Measurements from ENCODE around the gene PRR20G.
"Not testable (repeated sequence)": the region's sequence is repeated elsewhere in the genome, so short reads cannot be mapped to it uniquely, and the experiment has no call there.

Gene PRR20G

GRCh38 chr3:127304121-127304744, 16.4 kb upstream of the PRR20G start:
- no peak for TF ChIP-seq CTCF (IDR thresholded peaks at IDR 0.05; ENCODE audit: low read depth, low read length)
- TF ChIP-seq EZH2phosphoT487 (IDR thresholded peaks at IDR 0.05; ENCODE audit: low read depth), result no peak
- Histone ChIP-seq H3K27me3 (ENCODE audit: low read depth, low read length) (peaks cover 22% of the 10 kb centered on the region), H3K36me3 (replicated peaks; ENCODE audit: low read depth, low read length) (no peaks in the 10 kb centered on the region), H3K79me2 (ENCODE audit: low read length) (no peaks in the 10 kb centered on the region), H3K4me1 (ENCODE audit: low read length) (peaks cover 8% of the 10 kb centered on the region), H3K4me3 (ENCODE audit: low read length) (no peak overlapping the region), H3K9ac (ENCODE audit: low read length) (no peak overlapping the region), H2AFZ (ENCODE audit: low read depth, low read length) (no peak overlapping the region), H3K27ac (ENCODE audit: low read length) (no peak overlapping the region), H3K4me2 (ENCODE audit: low read length) (no peak overlapping the region), H4K20me1 (ENCODE audit: insufficient read depth, low read length) (no peaks in the 10 kb centered on the region), H3K9me3 (ENCODE audit: insufficient read depth, low read length) (no peaks in the 10 kb centered on the region)

GRCh38 chr3:127299276-127299675, 11.4 kb upstream of the PRR20G start:
- H3K4me2 ChIP-seq (ENCODE audit: low read length), result no peak overlapping the region

GRCh38 chr3:127296959-127297358, 9.1 kb upstream of the PRR20G start:
- TF ChIP-seq EZH2phosphoT487 (IDR thresholded peaks at IDR 0.05; ENCODE audit: low read depth) (no peak), CTCF (IDR thresholded peaks at IDR 0.05; ENCODE audit: low read depth, low read length) (no peak)
- Histone ChIP-seq H3K9me3 (ENCODE audit: insufficient read depth, low read length) (no peaks in the 10 kb centered on the region), H3K4me2 (ENCODE audit: low read length) (no peak overlapping the region), H3K27me3 (ENCODE audit: low read depth, low read length) (peaks cover 35% of the 10 kb centered on the region), H3K4me1 (ENCODE audit: low read length) (peaks cover under 1% of the 10 kb centered on the region; the same call in 1 of the 2 replicates), H4K20me1 (ENCODE audit: insufficient read depth, low read length) (no peaks in the 10 kb centered on the region), H2AFZ (ENCODE audit: low read depth, low read length) (no peak overlapping the region), H3K27ac (ENCODE audit: low read length) (no peak overlapping the region), H3K9ac (ENCODE audit: low read length) (no peak overlapping the region), H3K4me3 (ENCODE audit: low read length) (no peak overlapping the region), H3K79me2 (ENCODE audit: low read length) (no peaks in the 10 kb centered on the region), H3K36me3 (replicated peaks; ENCODE audit: low read depth, low read length) (no peaks in the 10 kb centered on the region)

More at GRCh38 chr3:127299276-127299675, 11.4 kb upstream of the PRR20G start:
- Histone ChIP-seq H3K9me3 (ENCODE audit: insufficient read depth, low read length) (no peaks in the 10 kb centered on the region), H3K27ac (ENCODE audit: low read length) (no peak overlapping the region), H3K9ac (ENCODE audit: low read length) (no peak overlapping the region), H2AFZ (ENCODE audit: low read depth, low read length) (no peak overlapping the region), H3K36me3 (replicated peaks; ENCODE audit: low read depth, low read length) (no peaks in the 10 kb centered on the region), H3K27me3 (ENCODE audit: low read depth, low read length) (peaks cover 36% of the 10 kb centered on the region), H3K79me2 (ENCODE audit: low read length) (no peaks in the 10 kb centered on the region), H3K4me1 (ENCODE audit: low read length) (no peaks in the 10 kb centered on the region), H4K20me1 (ENCODE audit: insufficient read depth, low read length) (no peaks in the 10 kb centered on the region), H3K4me3 (ENCODE audit: low read length) (no peak overlapping the region)
- TF ChIP-seq CTCF (IDR thresholded peaks at IDR 0.05; ENCODE audit: low read depth, low read length) (no peak), EZH2phosphoT487 (IDR thresholded peaks at IDR 0.05; ENCODE audit: low read depth) (no peak)

GRCh38 chr3:127296166-127296565, 8.3 kb upstream of the PRR20G start:
- Histone ChIP-seq H3K4me2 (ENCODE audit: low read length) (no peak overlapping the region), H2AFZ (ENCODE audit: low read depth, low read length) (no peak overlapping the region), H3K9ac (ENCODE audit: low read length) (no peak overlapping the region), H4K20me1 (ENCODE audit: insufficient read depth, low read length) (no peaks in the 10 kb centered on the region), H3K79me2 (ENCODE audit: low read length) (no peaks in the 10 kb centered on the region), H3K4me3 (ENCODE audit: low read length) (no peak overlapping the region), H3K4me1 (ENCODE audit: low read length) (peaks cover 4% of the 10 kb centered on the region; the same call in 1 of the 2 replicates), H3K36me3 (replicated peaks; ENCODE audit: low read depth, low read length) (no peaks in the 10 kb centered on the region), H3K27ac (ENCODE audit: low read length) (no peak overlapping the region), H3K27me3 (ENCODE audit: low read depth, low read length) (peaks cover 35% of the 10 kb centered on the region; the same call in 1 of the 2 replicates), H3K9me3 (ENCODE audit: insufficient read depth, low read length) (no peaks in the 10 kb centered on the region)
- TF ChIP-seq CTCF (IDR thresholded peaks at IDR 0.05; ENCODE audit: low read depth, low read length) (no peak), EZH2phosphoT487 (IDR thresholded peaks at IDR 0.05; ENCODE audit: low read depth) (no peak)

GRCh38 chr3:127293650-127294049, 5.8 kb upstream of the PRR20G start:
- not testable (repeated sequence) for H3K36me3 ChIP-seq (replicated peaks; ENCODE audit: low read depth, low read length); H2AFZ ChIP-seq (ENCODE audit: low read depth, low read length); H3K4me3 ChIP-seq (ENCODE audit: low read length); H3K4me1 ChIP-seq (ENCODE audit: low read length); H3K27ac ChIP-seq (ENCODE audit: low read length); H3K9me3 ChIP-seq (ENCODE audit: insufficient read depth, low read length); H3K9ac ChIP-seq (ENCODE audit: low read length); H4K20me1 ChIP-seq (ENCODE audit: insufficient read depth, low read length); H3K4me2 ChIP-seq (ENCODE audit: low read length); H3K79me2 ChIP-seq (ENCODE audit: low read length)
- H3K27me3 ChIP-seq (ENCODE audit: low read depth, low read length), result peaks cover 16% of the 10 kb centered on the region; the same call in 1 of the 2 replicates

All from OCI-LY3 (cell line).